AG04450 (cell line): Measurements from ENCODE around the gene NR2C1. TPM values are rescaled to one million over a fixed set of nuclear protein-coding genes. Genes with fewer than 3 reads are reported as not detected.

Experiments
- CTCF ChIA-PET: fragments of 300-600, 350-600 bp; formaldehyde crosslinking; extraction: SDS; loops from one replicate; lab custom pipeline; 2022; ENCODE audit warnings: antibody characterized with exemption, inconsistent platforms; lab: Charles Lee
- POLR2A ChIA-PET: fragments of 350-600 bp; formaldehyde crosslinking; extraction: SDS; loops from one replicate; lab custom pipeline; 2021; ENCODE audit warnings: antibody characterized with exemption, inconsistent platforms; lab: Yijun Ruan, JAX
- DNase-seq: peaks from one replicate; pipeline ENCODE4 v3.0.0-alpha.2; 2011; ENCODE audit warnings: low read depth, low spot score
- H3K27ac ChIP-seq: one replicate; pipeline ENCODE4 v1.5.1; 2012; ENCODE audit warnings: low read depth, low read length, control low read depth
- H3K27me3 ChIP-seq: one replicate; pipeline ENCODE4 v1.6.0; 2012; ENCODE audit warnings: low read length; ENCODE audit not compliant: control insufficient read depth, insufficient read depth
- H3K4me3 ChIP-seq: 2 replicates; pipeline ENCODE4 v1.5.1; 2011; ENCODE audit warnings: mild to moderate bottlenecking, low read depth, low read length, control low read depth
- H3K9me3 ChIP-seq: 2 replicates; pipeline ENCODE4 v1.5.1; 2012; ENCODE audit warnings: low read length; ENCODE audit not compliant: control insufficient read depth, insufficient read depth
- polyA plus RNA-seq: library from polyadenylated mRNA; depleted of rRNA; stranded (reverse); fragments of >200 nt; gene quantifications from 2 replicates; pipeline ENCODE4 v1.2.3, GENCODE V29; 2011
- TF ChIP-seq, protein P1 (sequence below): IDR thresholded peaks from 2 replicates; pipeline ENCODE4 v1.5.1; 2011; ENCODE audit warnings: low read depth, low read length, control low read depth, inconsistent platforms

NR2C1 gene
- polyA plus RNA-seq, 1 experiment: 32.8 TPM

DNA sequence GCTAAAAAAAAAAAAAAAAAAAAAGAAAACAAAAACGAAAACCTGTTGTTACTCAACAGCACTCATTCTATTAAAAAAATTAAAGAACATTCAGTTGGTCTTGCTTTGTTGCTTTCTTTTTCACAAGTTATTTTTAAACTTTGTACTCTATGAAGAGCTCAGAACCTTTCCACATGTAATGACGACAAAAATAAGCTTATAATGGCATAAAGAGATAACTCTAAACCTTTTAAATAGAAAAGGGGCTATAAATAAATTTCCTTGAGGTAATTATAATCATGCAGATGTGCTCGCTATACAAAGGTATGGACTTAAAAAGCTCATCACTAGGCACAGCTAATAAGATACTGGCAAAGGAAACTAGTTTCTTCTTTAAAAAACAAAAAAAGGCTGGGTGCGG is 13.4 kb downstream of the NR2C1 start:
- CTCF ChIA-PET: interaction anchor here (1.0 kb wide), 1 partner anchor 13 kb away, joined by 5 read pairs; the partner anchor contains the start of gene NR2C1

DNA sequence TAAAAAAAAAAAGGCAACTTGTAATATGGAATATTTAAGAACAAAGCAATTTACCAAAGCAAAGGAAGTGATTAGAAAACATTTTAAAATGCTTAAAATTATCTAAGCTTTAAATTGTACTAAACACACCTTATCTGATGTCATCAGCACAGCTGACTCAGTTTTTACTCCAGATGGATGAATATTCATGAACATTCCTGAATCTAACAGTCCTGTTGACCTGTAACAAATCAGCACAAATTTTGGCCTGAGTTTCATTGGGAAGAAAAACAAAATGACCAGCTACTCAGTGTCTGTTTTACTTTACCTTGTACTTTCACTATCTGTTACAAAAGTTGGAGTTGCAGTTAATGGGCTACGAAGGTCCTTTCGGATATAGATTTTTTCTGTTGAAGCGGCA is 16.0 kb downstream of the NR2C1 start:
- H3K27ac ChIP-seq: no peak overlapping the region
- H3K27me3 ChIP-seq: no peaks in the 10 kb centered on the region
- DNase-seq: no peak
- CTCF ChIA-PET: interaction anchor here (1.4 kb wide), 1 partner anchor 16 kb away, joined by 6 read pairs; the partner anchor contains the start of gene NR2C1
- POLR2A ChIA-PET: no interaction called here
- no peaks in the 10 kb centered on the region for H3K9me3 ChIP-seq
- no peak overlapping the region for H3K4me3 ChIP-seq
- TF ChIP-seq, protein P1, sequence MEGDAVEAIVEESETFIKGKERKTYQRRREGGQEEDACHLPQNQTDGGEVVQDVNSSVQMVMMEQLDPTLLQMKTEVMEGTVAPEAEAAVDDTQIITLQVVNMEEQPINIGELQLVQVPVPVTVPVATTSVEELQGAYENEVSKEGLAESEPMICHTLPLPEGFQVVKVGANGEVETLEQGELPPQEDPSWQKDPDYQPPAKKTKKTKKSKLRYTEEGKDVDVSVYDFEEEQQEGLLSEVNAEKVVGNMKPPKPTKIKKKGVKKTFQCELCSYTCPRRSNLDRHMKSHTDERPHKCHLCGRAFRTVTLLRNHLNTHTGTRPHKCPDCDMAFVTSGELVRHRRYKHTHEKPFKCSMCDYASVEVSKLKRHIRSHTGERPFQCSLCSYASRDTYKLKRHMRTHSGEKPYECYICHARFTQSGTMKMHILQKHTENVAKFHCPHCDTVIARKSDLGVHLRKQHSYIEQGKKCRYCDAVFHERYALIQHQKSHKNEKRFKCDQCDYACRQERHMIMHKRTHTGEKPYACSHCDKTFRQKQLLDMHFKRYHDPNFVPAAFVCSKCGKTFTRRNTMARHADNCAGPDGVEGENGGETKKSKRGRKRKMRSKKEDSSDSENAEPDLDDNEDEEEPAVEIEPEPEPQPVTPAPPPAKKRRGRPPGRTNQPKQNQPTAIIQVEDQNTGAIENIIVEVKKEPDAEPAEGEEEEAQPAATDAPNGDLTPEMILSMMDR: no peak

More for the DNA sequence above, 13.4 kb downstream of the NR2C1 start:
- Histone ChIP-seq H3K27me3 (no peaks in the 10 kb centered on the region), H3K4me3 (no peak overlapping the region), H3K27ac (no peak overlapping the region), H3K9me3 (no peaks in the 10 kb centered on the region)
- no peak for DNase-seq
- TF ChIP-seq, protein P1: no peak
- POLR2A ChIA-PET: interaction anchor here (0.6 kb wide), 1 partner anchor 10 kb away, joined by 5 read pairs; no protein-coding TSS in a partner anchor

DNA sequence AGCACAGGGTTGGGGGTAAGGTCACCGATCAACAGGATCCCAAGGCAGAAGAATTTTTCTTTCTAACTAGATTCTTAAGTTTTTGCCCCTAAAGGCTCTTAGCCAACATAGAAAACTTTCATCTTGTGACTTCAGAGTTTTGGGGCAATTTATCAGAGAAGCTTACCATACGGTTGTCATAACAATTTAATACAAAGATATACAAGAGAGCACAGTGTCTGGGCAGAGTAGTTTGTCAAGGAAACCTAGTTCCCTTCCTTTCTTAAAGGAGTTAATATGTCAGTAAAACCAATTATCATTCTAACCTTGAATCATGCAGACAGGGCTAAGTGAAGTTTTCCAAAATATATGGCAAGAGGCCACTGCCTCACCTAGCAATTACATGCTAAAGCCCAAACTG is 18.4 kb downstream of the NR2C1 start:
- Histone ChIP-seq H3K4me3 (no peak overlapping the region), H3K9me3 (no peaks in the 10 kb centered on the region), H3K27me3 (no peaks in the 10 kb centered on the region), H3K27ac (no peak overlapping the region)
- no peak for DNase-seq
- TF ChIP-seq, protein P1: no peak
- CTCF ChIA-PET: interaction anchor here (2.4 kb wide), 1 partner anchor 18 kb away, joined by 7 read pairs; the partner anchor contains the start of gene NR2C1
- POLR2A ChIA-PET: no interaction called here

DNA sequence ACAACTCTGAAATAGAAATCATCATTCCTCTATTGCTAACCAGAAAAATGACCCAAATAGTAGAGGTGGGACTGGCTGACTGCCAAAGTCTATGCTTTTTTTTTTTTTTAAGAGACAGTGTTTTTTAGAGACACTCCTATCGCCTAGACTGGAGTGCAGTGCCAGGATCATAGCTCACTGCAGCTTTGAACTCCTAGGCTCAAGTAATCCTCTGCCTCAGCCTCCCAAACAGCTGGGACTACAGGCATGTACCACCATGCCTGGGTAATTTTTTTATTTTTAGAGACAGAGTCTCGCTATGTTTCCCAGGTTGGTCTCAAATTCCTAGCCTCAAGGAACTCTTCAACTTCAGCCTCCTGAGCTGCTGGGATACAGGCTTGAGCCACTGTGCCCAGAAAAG is 19.2 kb downstream of the NR2C1 start:
- no peak for DNase-seq
- TF ChIP-seq, protein P1: no peak
- no peak overlapping the region for H3K27ac ChIP-seq
- H3K27me3 ChIP-seq: no peaks in the 10 kb centered on the region
- POLR2A ChIA-PET: interaction anchor here (0.6 kb wide), 1 partner anchor 72 kb away, joined by 3 read pairs; no protein-coding TSS in a partner anchor
- CTCF ChIA-PET: interaction anchor here (2.4 kb wide), 1 partner anchor 19 kb away, joined by 7 read pairs; the partner anchor contains the start of gene NR2C1
- no peak overlapping the region for H3K4me3 ChIP-seq
- no peaks in the 10 kb centered on the region for H3K9me3 ChIP-seq

DNA sequence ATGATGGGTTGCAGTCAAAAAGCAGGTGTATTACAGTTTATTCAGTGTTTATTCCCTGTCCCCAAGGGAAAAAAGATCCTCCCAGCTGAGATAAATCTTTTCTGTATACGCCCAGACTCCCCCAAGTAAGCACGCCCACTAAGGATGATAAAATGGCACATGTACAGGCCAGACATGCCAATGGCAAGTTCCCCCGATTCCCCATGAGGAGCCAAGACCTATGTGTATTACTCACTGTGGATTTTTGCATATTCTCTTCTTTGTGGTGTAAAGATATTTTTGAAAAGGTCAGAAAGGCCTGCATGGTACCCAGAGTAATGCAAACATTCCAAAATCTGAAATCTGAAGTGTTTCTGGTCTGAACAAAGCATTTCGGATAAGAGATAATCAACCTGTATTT is 22.2 kb downstream of the NR2C1 start:
- no peak for DNase-seq
- Histone ChIP-seq H3K9me3 (no peaks in the 10 kb centered on the region), H3K27me3 (no peaks in the 10 kb centered on the region), H3K27ac (no peak overlapping the region), H3K4me3 (no peak overlapping the region)
- TF ChIP-seq, protein P1: no peak
- ChIA-PET CTCF (interaction anchor here (0.6 kb wide), 1 partner anchor 165 kb away, joined by 8 read pairs; no protein-coding TSS in a partner anchor), POLR2A (no interaction called here)
